ENCODE measurements around the gene STXBP6. TPM values are rescaled to one million over a fixed set of nuclear protein-coding genes. Genes with fewer than 3 reads are reported as not detected.
"Not testable (repeated sequence)": the region's sequence is repeated elsewhere in the genome, so short reads cannot be mapped to it uniquely, and the experiment has no call there.

The STXBP6 gene
- total RNA-seq, 1 experiment from 2014 or later, result 32.2 TPM

DNA sequence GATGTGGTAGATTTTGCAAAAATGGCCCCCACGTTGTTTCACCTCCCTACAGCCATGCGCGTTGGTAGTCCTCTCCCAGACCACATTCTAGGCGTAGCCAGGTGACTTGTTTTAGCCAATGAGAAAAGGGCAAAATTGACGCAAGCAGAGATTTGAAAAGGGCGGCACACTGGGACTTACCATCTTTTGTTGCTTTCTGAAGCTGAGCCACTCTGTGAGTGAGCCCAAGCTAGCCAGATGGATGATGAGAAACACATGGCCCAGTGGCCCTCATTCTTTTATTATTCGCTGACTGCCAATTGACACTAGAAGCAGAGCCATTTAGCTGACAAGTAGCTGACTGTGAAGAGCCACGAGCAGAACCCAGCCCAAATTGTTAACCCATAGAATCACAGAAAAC, 274.0 kb downstream of the STXBP6 start:
- no peak overlapping the region for H3K4me3 Mint-ChIP-seq (ENCODE audit: unreplicated experiment)
- no peaks in the 10 kb centered on the region for H3K36me3 Mint-ChIP-seq (ENCODE audit: insufficient read depth, unreplicated experiment)
- peaks cover 4% of the 10 kb centered on the region for H3K9me3 Mint-ChIP-seq (ENCODE audit: unreplicated experiment)
- peaks cover 8% of the 10 kb centered on the region for H3K4me1 Mint-ChIP-seq (ENCODE audit: low read depth, unreplicated experiment)
- H3K27ac Mint-ChIP-seq (ENCODE audit: unreplicated experiment), result no peak overlapping the region
- CTCF ChIA-PET, result no interaction called here
- H3K4me1 ChIP-seq, result no peaks in the 10 kb centered on the region
- POLR2A ChIA-PET, result no interaction called here
- H3K36me3 ChIP-seq (ENCODE audit: control insufficient read depth, insufficient read depth, low read length), result no peaks in the 10 kb centered on the region
- TF ChIP-seq, protein P1, sequence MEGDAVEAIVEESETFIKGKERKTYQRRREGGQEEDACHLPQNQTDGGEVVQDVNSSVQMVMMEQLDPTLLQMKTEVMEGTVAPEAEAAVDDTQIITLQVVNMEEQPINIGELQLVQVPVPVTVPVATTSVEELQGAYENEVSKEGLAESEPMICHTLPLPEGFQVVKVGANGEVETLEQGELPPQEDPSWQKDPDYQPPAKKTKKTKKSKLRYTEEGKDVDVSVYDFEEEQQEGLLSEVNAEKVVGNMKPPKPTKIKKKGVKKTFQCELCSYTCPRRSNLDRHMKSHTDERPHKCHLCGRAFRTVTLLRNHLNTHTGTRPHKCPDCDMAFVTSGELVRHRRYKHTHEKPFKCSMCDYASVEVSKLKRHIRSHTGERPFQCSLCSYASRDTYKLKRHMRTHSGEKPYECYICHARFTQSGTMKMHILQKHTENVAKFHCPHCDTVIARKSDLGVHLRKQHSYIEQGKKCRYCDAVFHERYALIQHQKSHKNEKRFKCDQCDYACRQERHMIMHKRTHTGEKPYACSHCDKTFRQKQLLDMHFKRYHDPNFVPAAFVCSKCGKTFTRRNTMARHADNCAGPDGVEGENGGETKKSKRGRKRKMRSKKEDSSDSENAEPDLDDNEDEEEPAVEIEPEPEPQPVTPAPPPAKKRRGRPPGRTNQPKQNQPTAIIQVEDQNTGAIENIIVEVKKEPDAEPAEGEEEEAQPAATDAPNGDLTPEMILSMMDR (IDR thresholded peaks at IDR 0.05; ENCODE audit: insufficient read depth in 1 of 2, low read depth in 1 of 2, low read length in 1 of 2, severe bottlenecking in 1 of 2, unreplicated experiment in 1 of 2), result no peak
- BruUV-seq (replicated peaks), result no TSS peak
- no peaks in the 10 kb centered on the region for H3K9me3 ChIP-seq
- peaks cover 1% of the 10 kb centered on the region for H3K27me3 Mint-ChIP-seq (ENCODE audit: insufficient read depth, unreplicated experiment)
- no peak overlapping the region for H3K4me3 ChIP-seq (ENCODE audit: low read depth, low read length)
- intact Hi-C loops (cut with micrococcal nuclease; ENCODE audit: unreplicated experiment), result no loop called here
- no peak for DNase-seq
- no peaks in the 10 kb centered on the region for H3K27me3 ChIP-seq (replicated peaks; ENCODE audit: control insufficient read depth, insufficient read depth, low read length)

DNA sequence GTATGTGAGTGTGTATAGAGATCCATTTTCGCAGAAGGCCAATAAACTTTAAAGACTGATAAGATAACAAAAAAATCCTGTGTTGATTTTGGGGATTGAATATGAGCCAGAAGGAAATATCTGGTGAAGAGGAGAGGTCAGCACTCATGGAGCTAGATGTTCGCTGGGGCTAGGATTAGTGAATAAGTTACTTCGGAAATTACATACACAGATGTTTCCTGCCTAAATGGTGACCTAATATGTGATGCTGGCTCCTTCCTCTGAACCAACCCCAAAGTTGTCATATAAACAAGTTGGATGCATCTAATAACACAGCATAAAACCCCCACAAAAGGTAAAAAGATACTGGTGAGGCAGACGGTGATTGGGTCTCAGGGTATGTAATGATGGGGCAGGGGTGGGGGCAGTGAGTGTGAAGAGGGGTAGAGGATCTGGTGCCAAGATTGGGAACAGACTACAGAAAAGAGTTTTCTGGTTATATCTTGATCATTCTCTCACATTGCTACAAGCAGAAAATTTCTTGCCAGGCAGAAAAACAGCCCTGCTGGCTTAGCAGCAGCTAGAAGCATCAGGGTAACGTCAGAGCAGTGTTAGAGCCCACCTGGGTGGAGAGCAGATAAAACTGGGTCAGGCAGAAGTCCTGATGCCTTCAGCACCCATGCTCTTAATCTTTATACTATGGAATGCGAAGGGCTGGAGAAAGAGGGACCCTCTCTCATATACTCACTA, 275.6 kb downstream of the STXBP6 start:
- TF ChIP-seq, protein P1 (IDR thresholded peaks at IDR 0.05; ENCODE audit: insufficient read depth in 1 of 2, low read depth in 1 of 2, low read length in 1 of 2, severe bottlenecking in 1 of 2, unreplicated experiment in 1 of 2), result no peak
- no TSS peak for BruUV-seq (replicated peaks)
- Mint-ChIP-seq H3K27ac (ENCODE audit: unreplicated experiment) (no peak overlapping the region), H3K36me3 (ENCODE audit: insufficient read depth, unreplicated experiment) (no peaks in the 10 kb centered on the region), H3K27me3 (ENCODE audit: insufficient read depth, unreplicated experiment) (peaks cover 3% of the 10 kb centered on the region), H3K4me3 (ENCODE audit: unreplicated experiment) (no peak overlapping the region), H3K9me3 (ENCODE audit: unreplicated experiment) (peaks cover 9% of the 10 kb centered on the region), H3K4me1 (ENCODE audit: low read depth, unreplicated experiment) (peaks cover 8% of the 10 kb centered on the region)
- ChIA-PET POLR2A (no interaction called here), CTCF (no interaction called here)
- H3K4me1 ChIP-seq, result no peaks in the 10 kb centered on the region
- intact Hi-C loops (cut with micrococcal nuclease; ENCODE audit: unreplicated experiment), result no loop called here
- H3K4me3 ChIP-seq (ENCODE audit: low read depth, low read length), result no peak overlapping the region
- no peaks in the 10 kb centered on the region for H3K9me3 ChIP-seq
- no peaks in the 10 kb centered on the region for H3K36me3 ChIP-seq (ENCODE audit: control insufficient read depth, insufficient read depth, low read length)
- DNase-seq, result no peak
- no peaks in the 10 kb centered on the region for H3K27me3 ChIP-seq (replicated peaks; ENCODE audit: control insufficient read depth, insufficient read depth, low read length)

DNA sequence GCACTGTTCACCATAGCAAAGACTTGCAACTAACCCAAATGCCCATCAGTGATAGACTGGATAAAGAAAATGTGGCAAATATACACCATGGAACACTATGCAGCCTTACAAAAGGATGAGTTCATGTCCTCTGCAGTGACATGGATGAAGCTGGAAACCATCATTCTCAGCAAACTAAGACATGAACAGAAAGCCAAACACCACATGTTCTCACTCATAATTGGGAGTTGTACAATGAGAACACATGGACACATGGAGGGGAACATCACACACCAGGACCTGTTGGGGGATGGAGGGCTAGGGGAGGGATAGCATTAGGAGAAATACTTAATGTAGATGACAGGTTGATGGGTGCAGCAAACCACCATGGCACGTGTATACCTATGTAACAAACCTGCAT, 276.4 kb downstream of the STXBP6 start:
- H3K36me3 ChIP-seq (ENCODE audit: control insufficient read depth, insufficient read depth, low read length); POLR2A ChIA-PET; CTCF ChIA-PET; H3K9me3 Mint-ChIP-seq (ENCODE audit: unreplicated experiment); DNase-seq; H3K27me3 ChIP-seq (replicated peaks; ENCODE audit: control insufficient read depth, insufficient read depth, low read length); H3K4me1 ChIP-seq; H3K4me3 ChIP-seq (ENCODE audit: low read depth, low read length); H3K4me1 Mint-ChIP-seq (ENCODE audit: low read depth, unreplicated experiment); intact Hi-C loops (cut with micrococcal nuclease; ENCODE audit: unreplicated experiment); H3K36me3 Mint-ChIP-seq (ENCODE audit: insufficient read depth, unreplicated experiment); H3K9me3 ChIP-seq; H3K27me3 Mint-ChIP-seq (ENCODE audit: insufficient read depth, unreplicated experiment); BruUV-seq (replicated peaks); H3K27ac Mint-ChIP-seq (ENCODE audit: unreplicated experiment); H3K4me3 Mint-ChIP-seq (ENCODE audit: unreplicated experiment): not testable (repeated sequence)

All from Caco-2 (cell line).